Esophagus muscularis mucosa (tissue), 4 donors: ENCODE measurements around the gene PPFIBP1. TPM values are rescaled to one million over a fixed set of nuclear protein-coding genes. Genes with fewer than 3 reads are reported as not detected.
A peak's percentile ranks its signal among the peaks of the same experiment; 100 is the strongest.

Experiments used
- DNase-seq: peaks from one replicate; pipeline ENCODE4 v3.0.0-alpha.2; 2017; ENCODE audit errors: extremely low spot score
- H3K27ac ChIP-seq, 4 donors: fragments of 200-600 bp; sonication (generic); replicated peaks in 1 of 4; 1 replicate in 3 of 4; 2 replicates in 1 of 4; pipeline ENCODE4 v1.5.1; 2016 to 2019; ENCODE audit warnings: mild to moderate bottlenecking in 1 of 4
- H3K27me3 ChIP-seq, 4 donors: fragments of 200-600 bp; sonication (generic); one replicate each; pipeline versions ENCODE4 v1.5.1 to v1.6.0; 2016 to 2019
- H3K36me3 ChIP-seq, 4 donors: fragments of 200-600 bp; sonication (generic); one replicate each; pipeline ENCODE4 v1.5.1; 2016 to 2019
- H3K4me1 ChIP-seq, 4 donors: fragments of 200-600 bp; sonication (generic); one replicate each; pipeline ENCODE4 v1.5.1; 2016 to 2019
- H3K4me3 ChIP-seq, 4 donors: fragments of 200-600 bp; sonication (generic); 1 replicate in 2 of 4; 2 replicates in 2 of 4; pipeline ENCODE4 v1.5.1; 2016 to 2019; ENCODE audit warnings: mild to moderate bottlenecking in 4 of 4, moderate library complexity in 1 of 4
- H3K9me3 ChIP-seq, 4 donors: fragments of 200-600 bp; sonication (generic); 1 replicate in 3 of 4; 2 replicates in 1 of 4; pipeline ENCODE4 v1.5.1; 2016 to 2019
- EP300 ChIP-seq: sonication (generic); formaldehyde crosslinking; IDR thresholded peaks from one replicate; pipeline ENCODE4 v1.6.1; 2017; ENCODE audit warnings: antibody characterized with exemption
- POLR2A ChIP-seq: fragments of 450-650 bp; IDR thresholded peaks from one replicate; pipeline ENCODE4 v1.6.1; 2017; ENCODE audit warnings: antibody characterized with exemption, moderate library complexity, mild to moderate bottlenecking, low read depth
- POLR2AphosphoS5 ChIP-seq, 2 donors: sonication (generic); formaldehyde crosslinking; IDR thresholded peaks; one replicate each; pipeline ENCODE4 v1.6.1; 2017; ENCODE audit warnings: antibody characterized with exemption in 2 of 2
- WGBS: methylation state at CpG from one replicate; pipeline ENCODE4 v1.1.5; 2018; 5-methylcytosine and 5-hydroxymethylcytosine counted together
- intact Hi-C: fragments of 100-400 bp; cut with DNase I; formaldehyde crosslinking; loops from one replicate; pipeline ENCODE4 v1.15.1; 2023
- total RNA-seq, 4 donors: library from RNA; depleted of rRNA; stranded (reverse); fragments of >200 nt; gene quantifications; one replicate each; pipeline versions ENCODE4 v1.1.0 to v1.2.1, GENCODE V29; 2016
- TF ChIP-seq, protein P1 (sequence below), 3 experiments: fragments of 200-600 bp in 2 of 3; fragments of 450-650 bp in 1 of 3; sonication (generic) in 2 of 3; IDR thresholded peaks; one replicate each; pipeline ENCODE4 v1.5.1; 2017 to 2019; ENCODE audit warnings: antibody characterized with exemption in 3 of 3, mild to moderate bottlenecking in 2 of 3, moderate library complexity in 1 of 3

Gene PPFIBP1
- total RNA-seq, 4 donors from 2014 or later, result 53.2 to 79.0 (median 66.5) TPM

DNA sequence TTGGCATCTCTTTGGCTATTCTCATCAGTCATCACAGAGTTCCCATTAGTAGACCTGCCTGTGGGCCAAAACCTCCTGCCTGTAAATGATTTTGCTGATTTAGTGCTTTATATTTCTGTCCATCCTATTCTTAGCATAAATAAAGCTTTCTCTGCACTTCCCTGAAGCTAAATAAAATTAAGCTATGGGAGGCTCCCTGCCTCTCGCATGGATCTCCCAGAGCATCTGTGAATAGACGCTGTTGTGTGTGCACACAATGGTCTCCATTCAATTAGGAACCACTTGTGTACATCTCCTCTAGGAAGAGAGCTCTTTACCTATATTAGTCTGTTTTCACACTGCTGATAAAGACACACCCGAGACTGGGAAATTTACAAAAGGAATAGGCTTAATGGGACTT, 80.4 kb downstream of the PPFIBP1 start:
- 93% methylated on average over 3 of the region's 3 CpGs for WGBS
- Histone ChIP-seq H3K4me3 (no peak overlapping the region), H3K36me3 (no peaks in the 10 kb centered on the region), H3K27ac (no peak overlapping the region), H3K27me3 (no peaks in the 10 kb centered on the region), H3K4me1 (peaks cover 9 to 46% (median 20%) of the 10 kb centered on the region in 4 donors), H3K9me3 (no peaks in the 10 kb centered on the region)
- DNase-seq, result no peak
- intact Hi-C loops, result no loop called here
- TF ChIP-seq POLR2A (no peak), POLR2AphosphoS5 (IDR thresholded peaks at IDR 0.05) (no peak), EP300 (no peak)
- TF ChIP-seq, protein P1, sequence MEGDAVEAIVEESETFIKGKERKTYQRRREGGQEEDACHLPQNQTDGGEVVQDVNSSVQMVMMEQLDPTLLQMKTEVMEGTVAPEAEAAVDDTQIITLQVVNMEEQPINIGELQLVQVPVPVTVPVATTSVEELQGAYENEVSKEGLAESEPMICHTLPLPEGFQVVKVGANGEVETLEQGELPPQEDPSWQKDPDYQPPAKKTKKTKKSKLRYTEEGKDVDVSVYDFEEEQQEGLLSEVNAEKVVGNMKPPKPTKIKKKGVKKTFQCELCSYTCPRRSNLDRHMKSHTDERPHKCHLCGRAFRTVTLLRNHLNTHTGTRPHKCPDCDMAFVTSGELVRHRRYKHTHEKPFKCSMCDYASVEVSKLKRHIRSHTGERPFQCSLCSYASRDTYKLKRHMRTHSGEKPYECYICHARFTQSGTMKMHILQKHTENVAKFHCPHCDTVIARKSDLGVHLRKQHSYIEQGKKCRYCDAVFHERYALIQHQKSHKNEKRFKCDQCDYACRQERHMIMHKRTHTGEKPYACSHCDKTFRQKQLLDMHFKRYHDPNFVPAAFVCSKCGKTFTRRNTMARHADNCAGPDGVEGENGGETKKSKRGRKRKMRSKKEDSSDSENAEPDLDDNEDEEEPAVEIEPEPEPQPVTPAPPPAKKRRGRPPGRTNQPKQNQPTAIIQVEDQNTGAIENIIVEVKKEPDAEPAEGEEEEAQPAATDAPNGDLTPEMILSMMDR (IDR thresholded peaks at IDR 0.05), result no peak

DNA sequence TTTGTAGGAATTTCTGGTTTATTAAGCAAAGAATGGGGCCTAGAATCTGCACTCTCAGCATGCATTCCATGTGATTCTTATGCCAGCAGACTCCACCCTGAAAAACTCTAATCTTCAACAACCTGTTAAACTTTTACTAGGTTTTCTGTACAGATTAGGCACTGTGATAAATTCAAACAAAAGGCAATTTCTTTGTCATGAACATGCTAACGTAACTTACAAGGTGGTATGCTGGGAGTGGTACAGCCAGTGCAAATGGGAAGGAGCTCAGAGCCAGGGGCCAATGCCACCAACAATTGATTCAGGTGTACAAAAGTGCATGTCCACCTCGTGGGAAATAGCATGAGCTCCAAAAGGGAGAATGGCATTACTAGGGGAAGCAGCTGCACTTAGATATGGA, 83.0 kb downstream of the PPFIBP1 start:
- Histone ChIP-seq H3K4me1 (peaks cover 19 to 54% (median 29%) of the 10 kb centered on the region in 4 donors), H3K36me3 (no peaks in the 10 kb centered on the region), H3K4me3 (no peak overlapping the region), H3K27ac (no peak overlapping the region), H3K27me3 (no peaks in the 10 kb centered on the region), H3K9me3 (no peaks in the 10 kb centered on the region)
- 44% methylated on average over 2 of the region's 2 CpGs for WGBS
- DNase-seq, result no peak
- intact Hi-C loops, result no loop called here
- TF ChIP-seq, protein P1 (IDR thresholded peaks at IDR 0.05), result no peak
- no peak for TF ChIP-seq EP300

DNA sequence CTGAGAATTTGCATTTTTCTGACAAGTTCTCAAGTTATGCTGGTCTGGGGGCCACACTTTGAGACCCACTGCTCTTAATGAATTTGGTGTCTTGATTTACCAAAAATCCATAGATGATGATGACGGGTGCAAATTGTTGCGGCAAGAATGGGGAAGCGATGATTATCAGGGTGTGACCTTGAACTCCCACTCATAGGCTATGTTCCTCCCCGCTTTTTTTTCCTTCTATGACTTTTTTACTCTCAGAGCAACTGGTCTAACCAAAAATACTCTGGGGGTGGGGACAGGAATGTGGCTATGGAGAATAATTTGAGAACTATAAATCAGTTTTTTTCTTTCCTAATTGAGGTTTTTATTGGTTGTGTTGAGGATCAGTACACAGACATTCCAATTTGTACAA, 83.6 kb downstream of the PPFIBP1 start:
- DNase-seq, result no peak
- H3K27me3 ChIP-seq, result no peaks in the 10 kb centered on the region
- intact Hi-C loops, result no loop called here
- TF ChIP-seq POLR2AphosphoS5 (IDR thresholded peaks at IDR 0.05), result no peak
- TF ChIP-seq POLR2A, result no peak
- TF ChIP-seq, protein P1 (IDR thresholded peaks at IDR 0.05), result no peak
- TF ChIP-seq EP300, result no peak
- no peak overlapping the region for H3K4me3 ChIP-seq
- H3K4me1 ChIP-seq, result peaks cover 19 to 56% (median 29%) of the 10 kb centered on the region in 4 donors
- no peaks in the 10 kb centered on the region for H3K36me3 ChIP-seq
- no peak overlapping the region for H3K27ac ChIP-seq
- WGBS, result 93% methylated on average over 4 of the region's 4 CpGs
- no peaks in the 10 kb centered on the region for H3K9me3 ChIP-seq

DNA sequence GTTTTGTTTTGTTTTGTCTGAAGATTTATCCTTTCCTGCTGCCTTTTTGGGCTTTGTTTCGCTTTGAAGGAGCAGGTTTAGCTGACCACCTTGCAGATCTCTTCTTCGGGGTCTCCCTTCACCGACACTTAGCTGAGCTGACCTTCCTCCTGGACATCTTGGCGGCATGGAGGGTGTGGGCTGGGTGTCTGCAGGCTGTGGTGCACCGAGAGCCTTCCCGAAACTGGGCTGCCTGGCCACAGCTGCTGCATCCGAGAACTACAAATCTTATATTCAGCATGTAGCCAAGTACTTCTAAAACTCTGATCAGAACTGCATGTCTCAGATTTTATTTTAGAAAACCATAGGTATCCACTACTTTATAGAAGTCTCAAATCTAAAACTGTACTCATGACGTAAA, 84.9 kb downstream of the PPFIBP1 start:
- no peaks in the 10 kb centered on the region for H3K36me3 ChIP-seq
- 81% methylated on average over 8 of the region's 8 CpGs for WGBS
- H3K9me3 ChIP-seq, result no peaks in the 10 kb centered on the region
- no peaks in the 10 kb centered on the region for H3K27me3 ChIP-seq
- H3K27ac ChIP-seq, result no peak overlapping the region
- H3K4me3 ChIP-seq, result peak overlapping the region in 1 of 4 donors; percentile 11
- intact Hi-C loops, result no loop called here
- no peak for DNase-seq
- peaks cover 19 to 56% (median 29%) of the 10 kb centered on the region in 4 donors for H3K4me1 ChIP-seq
- no peak for TF ChIP-seq POLR2A
- no peak for TF ChIP-seq EP300
- TF ChIP-seq POLR2AphosphoS5 (IDR thresholded peaks at IDR 0.05), result no peak
- TF ChIP-seq, protein P1 (IDR thresholded peaks at IDR 0.05), result no peak

DNA sequence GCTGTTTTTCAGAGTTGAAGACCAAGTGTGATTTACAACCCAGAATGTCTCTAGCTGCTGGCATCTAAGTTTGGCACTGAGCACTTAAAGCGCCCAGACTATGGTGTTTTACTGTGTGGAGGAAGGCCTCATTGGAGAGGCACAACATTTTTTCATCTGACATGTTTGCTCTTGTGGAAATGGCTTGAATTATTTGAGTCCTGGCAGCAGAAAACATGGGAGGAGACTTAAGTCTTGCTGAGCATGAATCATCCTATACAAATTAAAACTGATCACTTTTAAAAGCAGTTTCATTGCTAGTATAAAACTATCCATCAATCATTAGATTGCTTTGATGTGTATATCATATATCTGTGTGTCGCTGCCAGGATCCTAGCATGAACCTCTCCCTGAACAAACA, 86.4 kb downstream of the PPFIBP1 start:
- H3K4me3 ChIP-seq, result no peak overlapping the region
- H3K36me3 ChIP-seq, result no peaks in the 10 kb centered on the region
- no peaks in the 10 kb centered on the region for H3K9me3 ChIP-seq
- no peaks in the 10 kb centered on the region for H3K27me3 ChIP-seq
- 54% methylated on average over 2 of the region's 2 CpGs for WGBS
- DNase-seq, result no peak
- peaks cover 23 to 56% (median 32%) of the 10 kb centered on the region in 4 donors for H3K4me1 ChIP-seq
- no peak overlapping the region for H3K27ac ChIP-seq
- TF ChIP-seq, protein P1 (IDR thresholded peaks at IDR 0.05), result no peak
- TF ChIP-seq POLR2AphosphoS5 (IDR thresholded peaks at IDR 0.05), result no peak
- TF ChIP-seq POLR2A, result no peak
- TF ChIP-seq EP300, result no peak
- intact Hi-C loops, result no loop called here
